SJCRH30 (cell line): ENCODE measurements around the gene GPC6. TPM values are rescaled to one million over a fixed set of nuclear protein-coding genes. Genes with fewer than 3 reads are reported as not detected.

Source experiments
- DNase-seq, 2 experiments: peaks; one replicate each; pipeline ENCODE4 v3.0.0-alpha.2; 2015 to 2020
- H3K27ac ChIP-seq: fragments of 250-450 bp; sonication (Bioruptor Pico); 2 replicates; pipeline ENCODE4 v1.5.1; 2020; ENCODE audit warnings: mild to moderate bottlenecking, moderate library complexity
- H3K27me3 ChIP-seq: fragments of 250-450 bp; sonication (Bioruptor Pico); 2 replicates; pipeline ENCODE4 v1.5.1; 2020; ENCODE audit warnings: mild to moderate bottlenecking, moderate library complexity
- H3K36me3 ChIP-seq: fragments of 250-450 bp; sonication (Bioruptor Pico); 2 replicates; pipeline ENCODE4 v1.5.1; 2020; ENCODE audit warnings: mild to moderate bottlenecking, moderate library complexity
- H3K4me1 ChIP-seq: fragments of 250-450 bp; sonication (Bioruptor Pico); 2 replicates; pipeline ENCODE4 v1.5.1; 2020; ENCODE audit warnings: mild to moderate bottlenecking, moderate library complexity
- H3K4me3 ChIP-seq: fragments of 250-450 bp; sonication (Bioruptor Pico); 2 replicates; pipeline ENCODE4 v1.5.1; 2020; ENCODE audit warnings: mild to moderate bottlenecking, moderate library complexity
- H3K9me3 ChIP-seq: fragments of 250-450 bp; sonication (Bioruptor Pico); replicated peaks from 2 replicates; pipeline ENCODE4 v1.5.1; 2020; ENCODE audit warnings: mild to moderate bottlenecking, moderate library complexity
- total RNA-seq: library from RNA; depleted of rRNA; stranded (reverse); fragments of >200 nt; shearing (Covaris generic); gene quantifications from 2 replicates; pipeline ENCODE4 v1.2.3, GENCODE V29; 2014

GPC6 gene
- total RNA-seq, 1 experiment from 2014 or later, result 21.1 TPM

DNA sequence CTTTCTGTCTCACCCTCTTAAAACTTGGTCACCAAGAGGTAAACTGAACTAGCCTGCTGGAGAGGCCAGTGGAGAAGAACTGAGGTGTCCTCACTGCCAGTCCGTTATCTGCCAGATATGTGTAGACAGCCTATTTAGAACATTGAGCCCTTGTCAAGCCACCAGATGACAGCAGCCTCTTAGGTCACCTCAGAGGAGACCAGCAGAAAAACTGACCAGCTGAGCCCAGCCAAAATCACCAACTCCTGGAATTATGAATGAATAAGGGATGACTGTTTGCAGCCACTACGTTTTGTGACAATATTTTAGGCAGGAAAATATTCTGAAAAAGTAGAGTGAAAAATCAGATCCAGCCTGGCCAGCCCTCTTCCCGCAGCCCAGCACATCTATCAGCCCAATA lies 739.0 kb downstream of the GPC6 start:
- Histone ChIP-seq H3K4me3 (no peak overlapping the region), H3K4me1 (peaks cover 11% of the 10 kb centered on the region; the same call in 1 of the 2 replicates), H3K27ac (no peak overlapping the region), H3K36me3 (no peaks in the 10 kb centered on the region), H3K27me3 (no peaks in the 10 kb centered on the region), H3K9me3 (no peaks in the 10 kb centered on the region)
- no peak for DNase-seq

DNA sequence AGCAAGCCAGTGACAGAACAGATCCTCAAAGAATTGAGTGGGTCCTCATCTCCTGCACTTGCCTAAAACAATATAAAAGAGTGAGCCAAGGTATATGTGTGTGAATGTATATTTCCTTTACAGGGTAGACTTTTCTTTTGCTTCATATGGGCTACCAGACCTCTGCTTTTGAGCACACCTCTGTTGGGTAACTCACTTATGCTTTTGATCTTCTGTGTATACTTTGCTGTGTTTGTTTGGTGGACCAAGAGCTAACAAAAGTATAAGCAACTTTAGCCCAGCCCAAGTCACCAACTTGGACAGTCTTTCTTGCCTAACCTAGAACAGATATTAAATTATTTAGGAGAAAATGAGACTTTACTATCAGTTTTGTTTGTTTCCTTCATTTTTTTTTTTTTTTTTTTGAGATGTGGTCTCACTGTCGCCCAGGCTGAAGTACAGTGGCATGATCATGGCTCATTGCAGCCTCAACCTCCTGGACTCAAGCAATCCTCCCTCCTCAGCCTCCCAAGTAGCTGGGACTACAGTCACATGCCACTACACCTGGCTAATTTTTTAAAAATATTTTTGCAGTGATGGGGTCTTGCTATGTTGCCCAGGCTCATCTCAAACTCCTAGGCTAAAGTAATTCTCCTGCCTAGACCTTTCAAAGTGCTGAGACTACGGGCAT lies 739.8 kb downstream of the GPC6 start:
- no peak overlapping the region for H3K27ac ChIP-seq
- no peak for DNase-seq
- H3K36me3 ChIP-seq, result no peaks in the 10 kb centered on the region
- H3K4me1 ChIP-seq, result peaks cover 11% of the 10 kb centered on the region; the same call in 1 of the 2 replicates
- no peak overlapping the region for H3K4me3 ChIP-seq
- no peaks in the 10 kb centered on the region for H3K9me3 ChIP-seq
- no peaks in the 10 kb centered on the region for H3K27me3 ChIP-seq

- no peak overlapping the region for H3K27ac ChIP-seq
- no peaks in the 10 kb centered on the region for H3K27me3 ChIP-seq
- H3K4me1 ChIP-seq, result peaks cover 11% of the 10 kb centered on the region; the same call in 1 of the 2 replicates
- no peaks in the 10 kb centered on the region for H3K36me3 ChIP-seq
- H3K9me3 ChIP-seq, result no peaks in the 10 kb centered on the region
- no peak for DNase-seq
- no peak overlapping the region for H3K4me3 ChIP-seq
Observed at GRCh38 chr13:93967286-93967685, 740.7 kb downstream of the GPC6 start.

GRCh38 chr13:93975242-93975641 lies 748.6 kb downstream of the GPC6 start:
- Histone ChIP-seq H3K9me3 (no peaks in the 10 kb centered on the region), H3K4me3 (no peak overlapping the region), H3K27me3 (no peaks in the 10 kb centered on the region), H3K36me3 (no peaks in the 10 kb centered on the region), H3K4me1 (no peaks in the 10 kb centered on the region), H3K27ac (no peak overlapping the region)
- DNase-seq, result no peak

DNA sequence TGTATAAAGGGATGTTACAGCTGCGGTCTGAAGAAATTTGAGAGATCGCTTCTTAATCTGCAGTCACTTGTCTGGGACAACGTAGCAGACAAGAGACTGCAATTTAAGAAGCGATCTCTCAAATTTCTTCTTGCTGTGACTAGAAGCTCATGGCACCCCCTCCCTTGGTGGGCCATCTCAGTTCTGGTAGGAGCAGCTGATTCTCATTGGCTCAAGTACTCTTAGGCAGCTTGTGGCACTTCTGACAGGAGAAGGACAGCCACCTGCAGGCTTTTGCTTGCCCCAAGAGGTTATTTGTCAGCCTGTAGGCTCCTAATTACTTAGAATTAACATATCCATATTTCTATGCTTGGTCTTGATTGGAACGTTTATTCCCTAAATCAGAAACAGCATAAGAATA lies 749.9 kb downstream of the GPC6 start:
- Histone ChIP-seq H3K9me3 (no peaks in the 10 kb centered on the region), H3K27ac (no peak overlapping the region), H3K4me1 (no peaks in the 10 kb centered on the region), H3K4me3 (no peak overlapping the region), H3K27me3 (no peaks in the 10 kb centered on the region), H3K36me3 (no peaks in the 10 kb centered on the region)
- DNase-seq, result peak; percentile 4 to 39

DNA sequence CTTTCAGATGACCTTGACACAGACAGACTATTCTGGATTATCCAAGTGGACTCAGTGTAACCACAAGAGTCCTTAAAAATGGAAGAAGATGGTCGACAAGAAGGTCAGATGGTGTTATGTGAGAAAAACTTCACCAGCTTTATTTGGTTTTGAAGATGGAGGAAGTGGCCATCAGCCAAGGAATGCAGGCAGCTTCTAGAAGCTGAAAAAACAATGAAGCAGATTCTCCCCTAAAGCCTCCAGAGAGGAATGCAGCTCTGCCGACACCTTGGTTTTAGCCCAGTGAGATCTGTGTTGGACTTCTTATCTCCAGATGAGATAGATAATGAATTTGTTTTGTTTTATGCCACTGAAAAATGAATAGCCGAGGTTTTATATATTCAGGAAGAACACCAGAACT lies 751.4 kb downstream of the GPC6 start:
- Histone ChIP-seq H3K36me3 (no peaks in the 10 kb centered on the region), H3K27ac (no peak overlapping the region), H3K4me3 (no peak overlapping the region), H3K27me3 (no peaks in the 10 kb centered on the region), H3K9me3 (no peaks in the 10 kb centered on the region), H3K4me1 (no peaks in the 10 kb centered on the region)
- no peak for DNase-seq

DNA sequence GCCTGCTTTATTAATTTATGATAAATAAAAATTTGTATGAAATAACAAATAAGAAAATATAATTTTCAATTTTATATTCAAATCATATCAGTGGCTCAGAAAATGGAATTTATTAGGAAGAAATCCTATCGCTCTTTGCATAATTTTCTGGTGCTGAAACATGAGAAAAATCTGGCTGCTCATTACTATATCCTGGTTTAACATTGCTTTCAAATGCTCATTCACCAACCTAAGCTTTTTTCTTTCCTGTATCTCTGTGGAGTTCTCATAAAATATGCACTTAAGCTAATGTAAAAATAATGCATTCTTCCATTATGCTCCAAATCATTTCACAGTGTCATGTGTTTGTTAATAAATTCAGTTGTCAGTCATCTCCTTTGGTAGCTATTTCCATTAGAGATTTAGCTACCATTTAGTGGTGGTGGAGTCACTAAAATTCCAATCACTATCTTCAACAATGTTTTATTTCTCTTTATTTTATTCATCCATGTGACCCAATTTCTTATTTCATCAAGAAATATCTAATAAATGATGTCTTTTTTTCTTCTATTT lies 754.9 kb downstream of the GPC6 start:
- H3K9me3 ChIP-seq, result no peaks in the 10 kb centered on the region
- H3K27ac ChIP-seq, result no peak overlapping the region
- H3K4me3 ChIP-seq, result no peak overlapping the region
- no peaks in the 10 kb centered on the region for H3K27me3 ChIP-seq
- H3K36me3 ChIP-seq, result no peaks in the 10 kb centered on the region
- DNase-seq, result no peak
- H3K4me1 ChIP-seq, result no peaks in the 10 kb centered on the region

DNA sequence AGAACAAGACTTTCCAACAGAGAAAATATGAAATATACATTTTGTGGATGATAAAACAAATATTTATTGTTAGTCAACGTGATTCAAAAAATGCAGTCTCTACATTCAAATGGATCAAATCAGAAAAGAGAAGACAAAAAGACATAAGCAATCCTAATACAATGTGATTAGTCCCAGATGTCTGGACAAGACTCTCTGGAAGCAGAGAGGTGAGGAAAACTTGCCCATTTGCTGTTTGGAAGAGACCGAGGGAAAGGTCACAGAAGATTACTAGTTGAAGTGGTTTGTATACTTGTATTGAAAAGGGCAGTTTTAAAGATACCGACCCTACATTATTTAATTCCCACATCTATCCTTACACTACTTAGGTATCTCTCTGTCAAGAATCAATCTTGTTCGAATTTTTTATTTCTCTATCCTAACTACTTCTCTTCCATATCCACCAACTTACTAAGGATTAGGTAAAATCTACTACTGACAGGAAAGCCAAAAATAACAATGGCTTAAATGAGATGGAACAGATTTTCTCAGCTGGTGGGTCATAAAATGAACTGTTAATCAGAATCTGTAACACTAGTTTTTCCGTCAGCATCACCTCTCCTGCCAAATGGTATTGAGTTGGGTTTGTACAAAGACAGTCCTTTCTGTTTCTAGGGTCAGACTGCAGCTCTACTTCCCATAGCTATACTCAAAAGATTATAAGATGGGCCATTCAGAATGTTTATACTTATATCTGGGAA lies 755.7 kb downstream of the GPC6 start:
- H3K4me1 ChIP-seq, result no peaks in the 10 kb centered on the region
- H3K36me3 ChIP-seq, result no peaks in the 10 kb centered on the region
- no peak for DNase-seq
- no peaks in the 10 kb centered on the region for H3K27me3 ChIP-seq
- H3K27ac ChIP-seq, result no peak overlapping the region
- H3K4me3 ChIP-seq, result no peak overlapping the region
- no peaks in the 10 kb centered on the region for H3K9me3 ChIP-seq

DNA sequence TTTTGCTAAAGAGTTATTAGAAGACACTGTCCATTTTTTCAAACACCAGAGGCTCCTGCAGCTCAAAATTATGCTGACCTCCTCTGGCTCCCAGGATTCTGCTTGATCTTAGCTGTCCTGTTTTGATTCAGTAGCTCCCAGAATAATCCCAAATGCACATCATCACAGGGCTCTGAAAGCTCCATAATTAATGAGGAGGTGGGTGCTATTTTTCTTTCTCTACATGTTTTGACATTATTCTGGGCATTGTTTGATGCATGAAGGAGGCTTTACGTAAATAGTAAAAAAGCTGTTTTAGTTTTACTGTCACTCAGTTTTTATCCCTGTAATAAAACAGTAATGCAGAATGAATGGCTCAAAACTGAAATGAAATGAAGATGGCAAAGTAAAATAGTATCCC lies 757.4 kb downstream of the GPC6 start:
- Histone ChIP-seq H3K36me3 (no peaks in the 10 kb centered on the region), H3K9me3 (no peaks in the 10 kb centered on the region), H3K27ac (no peak overlapping the region), H3K4me3 (no peak overlapping the region), H3K27me3 (no peaks in the 10 kb centered on the region), H3K4me1 (no peaks in the 10 kb centered on the region)
- DNase-seq, result no peak

DNA sequence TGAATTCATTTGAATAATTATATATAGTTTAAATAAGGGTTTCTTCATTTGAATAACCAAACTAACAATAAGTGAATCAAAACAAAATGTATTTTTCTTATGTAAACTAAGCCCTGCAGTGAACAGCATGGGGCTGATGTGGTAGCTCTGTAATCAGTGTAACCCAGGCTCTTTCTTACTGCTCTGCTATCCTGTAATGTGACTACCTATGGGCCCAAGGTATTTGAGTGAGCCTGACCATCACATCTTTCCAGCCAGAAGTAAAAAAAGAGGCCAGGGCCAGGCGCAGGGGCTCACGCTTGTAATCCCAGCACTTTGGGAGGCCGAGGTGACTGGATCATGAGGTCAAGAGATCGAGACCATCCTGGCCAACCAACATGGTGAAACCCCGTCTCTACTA lies 758.3 kb downstream of the GPC6 start:
- Histone ChIP-seq H3K27me3 (no peaks in the 10 kb centered on the region), H3K36me3 (no peaks in the 10 kb centered on the region), H3K4me3 (no peak overlapping the region), H3K27ac (no peak overlapping the region), H3K4me1 (no peaks in the 10 kb centered on the region), H3K9me3 (no peaks in the 10 kb centered on the region)
- DNase-seq, result no peak

- no peaks in the 10 kb centered on the region for H3K9me3 ChIP-seq
- H3K4me3 ChIP-seq, result no peak overlapping the region
- H3K27me3 ChIP-seq, result no peaks in the 10 kb centered on the region
- no peak for DNase-seq
- H3K36me3 ChIP-seq, result no peaks in the 10 kb centered on the region
- no peak overlapping the region for H3K27ac ChIP-seq
- H3K4me1 ChIP-seq, result no peaks in the 10 kb centered on the region
Observed at GRCh38 chr13:93987458-93987857, 760.9 kb downstream of the GPC6 start.

DNA sequence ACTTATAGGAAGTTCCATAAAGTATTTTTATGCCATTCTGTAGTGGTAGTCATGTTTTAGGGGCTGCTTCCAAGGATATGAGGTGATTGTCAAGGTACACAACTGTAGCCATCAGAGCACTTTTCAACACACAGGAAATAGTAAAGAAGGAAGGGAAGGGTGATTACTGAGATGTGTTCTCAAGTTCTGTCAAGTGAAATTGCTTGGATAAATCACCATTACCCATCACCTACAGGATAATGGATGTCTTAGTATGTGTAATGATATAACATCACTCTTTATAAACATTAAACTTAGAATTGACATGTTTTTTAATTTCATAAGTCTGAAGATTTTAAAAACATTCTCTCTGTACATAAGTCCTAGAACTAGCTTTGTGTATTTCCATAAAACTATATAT lies 765.0 kb downstream of the GPC6 start:
- Histone ChIP-seq H3K4me1 (no peaks in the 10 kb centered on the region), H3K9me3 (no peaks in the 10 kb centered on the region), H3K36me3 (no peaks in the 10 kb centered on the region), H3K27ac (no peak overlapping the region), H3K27me3 (no peaks in the 10 kb centered on the region), H3K4me3 (no peak overlapping the region)
- DNase-seq, result no peak

DNA sequence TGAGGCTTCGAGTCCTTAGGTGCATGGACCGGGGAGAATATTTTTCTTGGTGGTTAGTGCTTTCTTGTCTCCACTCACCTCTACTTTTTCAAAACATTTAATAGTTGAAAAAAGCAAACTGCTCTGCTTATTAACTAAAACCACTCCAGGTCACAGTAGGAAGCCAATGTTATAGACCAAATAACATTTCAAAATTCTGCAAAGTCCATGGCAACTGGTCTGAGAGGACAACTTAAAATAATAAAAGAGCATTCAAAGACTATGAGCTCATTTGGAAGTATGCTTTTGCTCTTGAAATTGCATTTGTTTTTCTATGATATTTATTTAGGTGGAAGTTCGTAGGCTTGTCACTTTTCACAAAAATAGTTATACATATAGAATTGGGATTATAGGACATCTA lies 769.9 kb downstream of the GPC6 start:
- no peak overlapping the region for H3K27ac ChIP-seq
- no peaks in the 10 kb centered on the region for H3K9me3 ChIP-seq
- no peak for DNase-seq
- no peaks in the 10 kb centered on the region for H3K36me3 ChIP-seq
- no peaks in the 10 kb centered on the region for H3K4me1 ChIP-seq
- no peaks in the 10 kb centered on the region for H3K27me3 ChIP-seq
- no peak overlapping the region for H3K4me3 ChIP-seq

DNA sequence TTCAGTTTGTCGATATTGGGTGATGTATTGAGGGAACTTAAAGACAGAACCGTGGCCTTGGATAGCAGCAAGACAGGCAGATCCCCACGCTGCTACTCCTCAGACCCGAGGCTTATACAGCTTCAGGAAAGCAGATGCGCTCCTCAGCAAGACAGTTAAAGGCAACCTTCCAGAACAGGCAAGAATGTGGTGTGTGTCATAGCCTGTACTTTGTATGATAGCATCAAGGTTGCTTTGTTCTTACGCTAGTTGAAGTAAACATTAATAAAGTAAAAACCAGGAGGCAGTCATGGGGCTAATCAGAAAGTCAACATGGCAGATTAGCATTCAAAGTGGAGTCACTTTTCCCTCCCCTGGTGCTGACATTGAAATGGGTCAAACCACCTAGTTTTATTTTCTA lies 779.7 kb downstream of the GPC6 start:
- DNase-seq, result no peak
- no peaks in the 10 kb centered on the region for H3K36me3 ChIP-seq
- H3K4me3 ChIP-seq, result no peak overlapping the region
- no peak overlapping the region for H3K27ac ChIP-seq
- H3K9me3 ChIP-seq, result no peaks in the 10 kb centered on the region
- H3K27me3 ChIP-seq, result no peaks in the 10 kb centered on the region
- H3K4me1 ChIP-seq, result no peaks in the 10 kb centered on the region

DNA sequence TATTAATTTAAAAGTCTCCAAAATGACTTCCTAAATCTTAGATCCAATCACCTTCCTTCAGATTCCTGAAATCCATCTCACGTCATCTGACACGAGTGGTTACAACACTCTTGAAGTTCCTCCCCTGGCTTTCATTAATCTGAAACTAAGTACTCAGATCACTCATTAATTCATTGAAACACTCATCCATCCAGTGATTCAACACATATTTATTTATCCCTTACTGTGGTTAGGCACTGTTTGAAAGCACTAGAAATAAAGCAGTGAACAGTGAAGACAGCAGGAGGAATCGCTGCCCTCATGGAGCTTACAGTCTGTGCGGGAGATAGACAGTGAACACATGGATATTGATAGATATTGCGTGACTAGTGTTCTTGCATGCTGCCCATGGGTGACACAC lies 780.5 kb downstream of the GPC6 start:
- Histone ChIP-seq H3K36me3 (no peaks in the 10 kb centered on the region), H3K4me3 (no peak overlapping the region), H3K27ac (no peak overlapping the region), H3K4me1 (no peaks in the 10 kb centered on the region), H3K27me3 (no peaks in the 10 kb centered on the region), H3K9me3 (no peaks in the 10 kb centered on the region)
- DNase-seq, result no peak

DNA sequence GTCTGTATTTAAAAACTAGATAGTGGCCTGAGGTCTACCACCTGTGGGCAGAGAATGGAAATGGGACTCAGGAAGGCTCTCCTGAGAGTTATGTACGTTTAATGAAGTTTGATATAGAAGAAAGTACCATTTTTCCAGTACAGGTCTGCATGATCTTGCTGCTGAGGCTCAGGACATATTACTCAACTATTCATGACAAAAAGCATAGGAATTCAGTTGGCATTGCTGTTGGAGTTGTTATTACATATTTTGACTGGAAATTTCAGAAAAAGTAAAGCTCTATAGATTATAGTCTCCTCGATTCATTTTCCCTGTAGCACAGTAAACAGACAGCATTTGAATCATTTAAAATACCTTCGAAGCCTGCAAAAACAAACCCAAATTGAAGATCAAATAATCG lies 783.1 kb downstream of the GPC6 start:
- Histone ChIP-seq H3K27ac (no peak overlapping the region), H3K36me3 (no peaks in the 10 kb centered on the region), H3K27me3 (no peaks in the 10 kb centered on the region), H3K4me3 (no peak overlapping the region), H3K4me1 (peaks cover 10% of the 10 kb centered on the region), H3K9me3 (no peaks in the 10 kb centered on the region)
- no peak for DNase-seq
